HG03575 (cell line): ENCODE measurements around the gene DNER.
"Not testable (repeated sequence)": the region's sequence is repeated elsewhere in the genome, so short reads cannot be mapped to it uniquely, and the experiment has no call there.

Experiments used
- ATAC-seq: cut with Tn5 transposase; IDR thresholded peaks from one replicate; pipeline ENCODE4 v1.9.1; 2021; ENCODE audit not compliant: unreplicated experiment, insufficient number of reproducible peaks, low FRiP score; ENCODE audit errors: extremely low read depth

Gene DNER

GRCh38 chr2:229528846-229529245 lies 185.5 kb downstream of the DNER start:
- no peak for ATAC-seq

GRCh38 chr2:229526951-229527350 lies 187.4 kb downstream of the DNER start:
- no peak for ATAC-seq

GRCh38 chr2:229524799-229525198 lies 189.6 kb downstream of the DNER start:
- no peak for ATAC-seq

- no peak for ATAC-seq
These were observed 190.7 kb downstream of the DNER start for GRCh38 chr2:229523663-229524062.

- ATAC-seq = no peak
These were observed 192.8 kb downstream of the DNER start for GRCh38 chr2:229521576-229521975.

- no peak for ATAC-seq
These were observed 193.7 kb downstream of the DNER start for GRCh38 chr2:229520691-229521096.

- no peak for ATAC-seq
These were observed 194.5 kb downstream of the DNER start for GRCh38 chr2:229519655-229520430.

- no peak for ATAC-seq
These were observed 200.0 kb downstream of the DNER start for GRCh38 chr2:229514273-229514895.

- no peak for ATAC-seq
These were observed 202.8 kb downstream of the DNER start for GRCh38 chr2:229511524-229511923.

GRCh38 chr2:229506699-229507098 lies 207.7 kb downstream of the DNER start:
- ATAC-seq = not testable (repeated sequence)

- ATAC-seq = no peak
These were observed 213.1 kb downstream of the DNER start for GRCh38 chr2:229501051-229501794.

GRCh38 chr2:229492034-229492433 lies 222.3 kb downstream of the DNER start:
- no peak for ATAC-seq

- ATAC-seq = no peak
These were observed 224.2 kb downstream of the DNER start for GRCh38 chr2:229490167-229490566.

- ATAC-seq = no peak
These were observed 225.3 kb downstream of the DNER start for GRCh38 chr2:229489016-229489415.

GRCh38 chr2:229488232-229488631 lies 226.1 kb downstream of the DNER start:
- no peak for ATAC-seq

GRCh38 chr2:229486673-229487072 lies 227.7 kb downstream of the DNER start:
- ATAC-seq = no peak

- no peak for ATAC-seq
These were observed 228.5 kb downstream of the DNER start for GRCh38 chr2:229485857-229486256.

GRCh38 chr2:229477269-229477755 lies 237.0 kb downstream of the DNER start:
- ATAC-seq = no peak

- ATAC-seq = no peak
These were observed 238.6 kb downstream of the DNER start for GRCh38 chr2:229475778-229476177.

GRCh38 chr2:229474125-229474524 lies 240.2 kb downstream of the DNER start:
- no peak for ATAC-seq
